K562 (cell line): ENCODE results near the gene DHDH. TPM values are rescaled to one million over a fixed set of nuclear protein-coding genes. Genes with fewer than 3 reads are reported as not detected.

ENCODE experiments used
- ATF1 ChIP-seq, 2 experiments: fragments of 450-650 bp in 1 of 2; IDR thresholded peaks; 2 replicates each; pipeline ENCODE4 v1.6.1; 2016; ENCODE audit warnings: missing compliant biosample characterization in 1 of 2, missing genetic modification characterization in 1 of 2
- BHLHE40 ChIP-seq: IDR thresholded peaks from 2 replicates; pipeline ENCODE4 v1.6.1; 2011; ENCODE audit warnings: low read length, improper control_type of control experiment
- CBX1 ChIP-seq: sonication (generic); IDR thresholded peaks from 2 replicates; pipeline ENCODE4 v1.6.1; 2016; ENCODE audit warnings: antibody characterized with exemption, low read depth, mild to moderate bottlenecking
- CCAR2 ChIP-seq: fragments of 200-400 bp; formaldehyde crosslinking; IDR thresholded peaks from 2 replicates; pipeline ENCODE4 v1.6.1; 2017; ENCODE audit warnings: mild to moderate bottlenecking, low read depth, low read length
- CREBBP ChIP-seq: IDR thresholded peaks from one replicate; pipeline ENCODE4 v1.6.1; 2012; ENCODE audit warnings: low read depth, mild to moderate bottlenecking, control low read depth, inconsistent platforms, low read length
- DPF2 ChIP-seq: fragments of 450-650 bp; IDR thresholded peaks from 2 replicates; pipeline ENCODE4 v1.6.1; 2016
- JUND ChIP-seq, 2 experiments: IDR thresholded peaks; 2 replicates in 1 of 2; 3 replicates in 1 of 2; pipeline ENCODE4 v1.6.1; 2011; ENCODE audit warnings: borderline replicate concordance in 2 of 2, low read depth in 2 of 2, low read length in 2 of 2, improper control_type of control experiment in 1 of 2, missing biosample characterization in 1 of 2, missing genetic modification characterization in 1 of 2, missing genetic modification reagents in 1 of 2
- MYNN ChIP-seq, 2 experiments: sonication (generic); formaldehyde crosslinking in 1 of 2; IDR thresholded peaks; 2 replicates each; pipeline versions ENCODE4 v1.5.0 to v1.6.1; 2016 to 2020; ENCODE audit warnings: antibody characterized with exemption in 1 of 2, missing genetic modification reagents in 1 of 2
- NR2C1 ChIP-seq, 2 experiments: fragments of 450-650 bp; IDR thresholded peaks; 2 replicates each; pipeline ENCODE4 v1.6.1; 2017; ENCODE audit warnings: mild to moderate bottlenecking in 2 of 2, antibody characterized with exemption in 1 of 2, inconsistent platforms in 1 of 2, missing compliant biosample characterization in 1 of 2, missing genetic modification characterization in 1 of 2
- NR2F6 ChIP-seq: fragments of 450-650 bp; formaldehyde crosslinking; IDR thresholded peaks from 2 replicates; pipeline ENCODE4 v1.4.0; 2020; ENCODE audit warnings: mild to moderate bottlenecking
- PML ChIP-seq: IDR thresholded peaks from 2 replicates; pipeline ENCODE4 v1.6.1; 2012; ENCODE audit warnings: low read length, inconsistent platforms
- SOX6 ChIP-seq: fragments of 450-650 bp; IDR thresholded peaks from 2 replicates; pipeline ENCODE4 v1.6.1; 2014; ENCODE audit warnings: mild to moderate bottlenecking
- TAF1 ChIP-seq: IDR thresholded peaks from 2 replicates; pipeline ENCODE4 v1.6.1; 2011; ENCODE audit warnings: mild to moderate bottlenecking, low read length, moderate library complexity; ENCODE audit not compliant: insufficient read depth, control insufficient read depth, severe bottlenecking; ENCODE audit errors: extremely low read depth
- TRIM24 ChIP-seq, 2 experiments: fragments of 450-650 bp; IDR thresholded peaks; 2 replicates each; pipeline ENCODE4 v1.6.1; 2016
- ZBTB33 ChIP-seq: sonication (generic); formaldehyde crosslinking; IDR thresholded peaks from 2 replicates; pipeline ENCODE4 v1.8.1; 2023; ENCODE audit warnings: mild to moderate bottlenecking, missing genetic modification reagents
- ZBTB34 ChIP-seq: fragments of 250-450 bp; sonication (Bioruptor Pico); IDR thresholded peaks from 2 replicates; pipeline ENCODE4 v1.8.0; 2021; ENCODE audit warnings: mild to moderate bottlenecking, moderate library complexity
- ZNF121 ChIP-seq: sonication (generic); formaldehyde crosslinking; conservative IDR thresholded peaks from 2 replicates; pipeline ENCODE4 v1.8.0; 2022; ENCODE audit warnings: missing genetic modification reagents
- ZNF143 ChIP-seq: sonication (generic); formaldehyde crosslinking; IDR thresholded peaks from 2 replicates; pipeline ENCODE4 v1.9.0; 2022; ENCODE audit warnings: mild to moderate bottlenecking, missing genetic modification reagents
- ZNF41 ChIP-seq: fragments of 250-450 bp; sonication (Bioruptor Pico); conservative IDR thresholded peaks from 2 replicates; pipeline ENCODE4 v1.4.0; 2020; ENCODE audit warnings: mild to moderate bottlenecking
- ZNF584 ChIP-seq: fragments of 200-800 bp; sonication (Bioruptor generic); IDR thresholded peaks from 2 replicates; pipeline ENCODE4 v1.6.1; 2016; ENCODE audit warnings: low read depth, mild to moderate bottlenecking, missing genetic modification characterization, missing compliant biosample characterization
- ZNF75A ChIP-seq: fragments of 450-650 bp; formaldehyde crosslinking; IDR thresholded peaks from 2 replicates; pipeline ENCODE4 v1.4.0; 2020; ENCODE audit warnings: mild to moderate bottlenecking
- polyA plus RNA-seq, 8 experiments: library from polyadenylated mRNA; depleted of rRNA in 4 of 8; stranded (reverse) in 5 of 8; unstranded in 3 of 8; fragments of >200 nt; fragmentation: Nextera tagmentation in 2 of 8; fragmentation: Illumina TruSeq in 1 of 8; extraction: Ambion mirVana in 2 of 8; extraction: Trizol in 1 of 8; gene quantifications; 2 replicates each; pipeline versions ENCODE4 v1.2.1 to v1.2.3, GENCODE V29; 2011 to 2014; ENCODE audit warnings: inconsistent platforms in 1 of 8, missing spikeins in 1 of 8
- total RNA-seq, 7 experiments: library from RNA; depleted of rRNA in 6 of 7; stranded (reverse); fragments of >200 nt in 6 of 7; fragmentation: Illumina TruSeq in 2 of 7; extraction: Trizol in 2 of 7; gene quantifications; 2 replicates each; pipeline versions ENCODE4 v1.2.1 to v1.2.3, GENCODE V29; 2011 to 2021; ENCODE audit warnings: low replicate concordance in 1 of 7
- TF ChIP-seq, protein P1 (sequence below): IDR thresholded peaks from 2 replicates; pipeline ENCODE4 v1.6.1; 2011; ENCODE audit not compliant: insufficient read length; ENCODE audit errors: extremely low read depth

Gene DHDH
- total and polyA plus RNA-seq, 9 of the 15 experiments (the other 6 are each of a cell fraction or from before 2014, with no cell fraction given) = 0.37 to 1.9 (median 0.87) TPM

DNA sequence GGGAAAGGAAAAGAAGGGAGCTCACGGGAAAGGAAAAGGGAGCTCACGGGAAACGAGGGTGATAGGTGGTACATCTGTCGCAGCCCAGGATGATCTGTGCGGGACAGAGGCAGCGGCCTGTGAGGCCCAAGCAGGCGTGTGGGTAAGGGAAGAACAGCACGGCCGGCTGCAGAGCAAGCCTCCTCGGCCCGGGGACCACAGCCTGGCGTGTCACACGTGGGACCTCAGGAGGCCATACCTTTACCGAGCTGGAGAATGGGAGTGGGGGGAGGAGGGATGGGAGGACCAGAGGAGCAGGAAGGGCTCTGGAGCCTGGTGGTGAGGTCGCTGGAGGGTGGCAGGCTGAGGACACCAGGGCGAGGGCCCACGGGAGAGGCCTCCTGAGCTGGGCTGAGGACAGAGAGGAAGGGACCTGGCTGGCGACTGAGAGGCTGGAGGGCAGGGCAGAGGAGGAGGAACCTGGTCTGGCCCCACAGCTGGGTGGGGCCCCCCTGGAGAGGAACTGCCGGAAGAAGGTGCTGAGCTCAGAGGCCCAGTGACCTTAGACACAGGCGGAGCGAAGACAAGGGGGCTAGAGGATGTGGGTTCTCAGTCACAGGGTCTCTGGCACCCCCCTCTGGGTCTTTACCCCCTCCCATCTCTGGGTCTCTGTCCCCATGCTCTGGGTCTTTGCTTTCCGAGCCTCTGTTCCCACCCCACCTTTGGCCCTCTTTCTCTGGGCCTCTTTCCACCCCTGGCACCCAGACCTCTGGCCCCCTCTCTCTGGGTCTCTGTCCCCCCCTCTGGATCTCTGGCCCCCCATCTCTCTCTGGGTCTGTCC lies 28.7 kb downstream of the DHDH start (continued):
- TF ChIP-seq ZNF584 (CRISPR knock-in tag) (no peak), TAF1 (peak; percentile 87), MYNN (IDR thresholded peaks at IDR 0.05) (0 out of 2 replicates have a peak, but pooled peaks have one; percentile 69), MYNN (CRISPR knock-in tag; IDR thresholded peaks at IDR 0.05) (no peak), PML (peak; percentile 43), ZNF41 (no peak), CBX1 (no peak), NR2F6 (CRISPR knock-in tag) (0 out of 2 replicates have a peak, but pooled peaks have one; percentile 59), DPF2 (peak; percentile 48; the same call in 1 of the 2 replicates), CCAR2 (no peak), ZNF121 (no peak), ZBTB33 (CRISPR knock-in tag) (0 out of 2 replicates have a peak, but pooled peaks have one; percentile 30), CREBBP (no peak), NR2C1 (IDR thresholded peaks at IDR 0.05) (no peak; the same call in 1 of the 2 replicates), NR2C1 (tag; IDR thresholded peaks at IDR 0.05) (peak; percentile 73), ZNF75A (CRISPR knock-in tag) (no peak), ATF1 (CRISPR knock-in tag; IDR thresholded peaks at IDR 0.05) (no peak), ATF1 (tag; IDR thresholded peaks at IDR 0.05) (peak; percentile 39), SOX6 (0 out of 2 replicates have a peak, but pooled peaks have one; percentile 62), TRIM24 (IDR thresholded peaks at IDR 0.05) (peak in 1 of 2 experiments; percentile 29; a peak in 1 of 4 replicates), ZBTB34 (CRISPR knock-in tag) (no peak), ZNF143 (CRISPR knock-in tag) (peak; percentile 33; the same call in 1 of the 2 replicates), JUND (IDR thresholded peaks at IDR 0.05; ENCODE audit: borderline replicate concordance, low read depth, low read length) (peak; percentile 64; the same call in 1 of the 2 replicates), JUND (tag; IDR thresholded peaks at IDR 0.05; ENCODE audit: borderline replicate concordance, low read depth, low read length) (peak; percentile 68; the same call in 1 of the 3 replicates), BHLHE40 (0 out of 2 replicates have a peak, but pooled peaks have one; percentile 5)
- TF ChIP-seq, protein P1, sequence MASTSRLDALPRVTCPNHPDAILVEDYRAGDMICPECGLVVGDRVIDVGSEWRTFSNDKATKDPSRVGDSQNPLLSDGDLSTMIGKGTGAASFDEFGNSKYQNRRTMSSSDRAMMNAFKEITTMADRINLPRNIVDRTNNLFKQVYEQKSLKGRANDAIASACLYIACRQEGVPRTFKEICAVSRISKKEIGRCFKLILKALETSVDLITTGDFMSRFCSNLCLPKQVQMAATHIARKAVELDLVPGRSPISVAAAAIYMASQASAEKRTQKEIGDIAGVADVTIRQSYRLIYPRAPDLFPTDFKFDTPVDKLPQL = peak; percentile 47
